ENCODE results near the gene KANSL1.
"Not testable (repeated sequence)": the region's sequence is repeated elsewhere in the genome, so short reads cannot be mapped to it uniquely, and the experiment has no call there.

The KANSL1 gene

GRCh38 chr17:46020023-46020761, 173.0 kb downstream of the KANSL1 start:
- DNase-seq (ENCODE audit: low spot score): no peak

GRCh38 chr17:46019408-46019925, 173.8 kb downstream of the KANSL1 start:
- not testable (repeated sequence) for DNase-seq (ENCODE audit: low spot score)

- no peak for DNase-seq (ENCODE audit: low spot score)
These were observed 179.6 kb downstream of the KANSL1 start for GRCh38 chr17:46013502-46014165.

GRCh38 chr17:46013127-46013501, 180.1 kb downstream of the KANSL1 start:
- DNase-seq (ENCODE audit: low spot score): no peak

- DNase-seq (ENCODE audit: low spot score): no peak
These were observed 180.6 kb downstream of the KANSL1 start for GRCh38 chr17:46012506-46013079.

DNA sequence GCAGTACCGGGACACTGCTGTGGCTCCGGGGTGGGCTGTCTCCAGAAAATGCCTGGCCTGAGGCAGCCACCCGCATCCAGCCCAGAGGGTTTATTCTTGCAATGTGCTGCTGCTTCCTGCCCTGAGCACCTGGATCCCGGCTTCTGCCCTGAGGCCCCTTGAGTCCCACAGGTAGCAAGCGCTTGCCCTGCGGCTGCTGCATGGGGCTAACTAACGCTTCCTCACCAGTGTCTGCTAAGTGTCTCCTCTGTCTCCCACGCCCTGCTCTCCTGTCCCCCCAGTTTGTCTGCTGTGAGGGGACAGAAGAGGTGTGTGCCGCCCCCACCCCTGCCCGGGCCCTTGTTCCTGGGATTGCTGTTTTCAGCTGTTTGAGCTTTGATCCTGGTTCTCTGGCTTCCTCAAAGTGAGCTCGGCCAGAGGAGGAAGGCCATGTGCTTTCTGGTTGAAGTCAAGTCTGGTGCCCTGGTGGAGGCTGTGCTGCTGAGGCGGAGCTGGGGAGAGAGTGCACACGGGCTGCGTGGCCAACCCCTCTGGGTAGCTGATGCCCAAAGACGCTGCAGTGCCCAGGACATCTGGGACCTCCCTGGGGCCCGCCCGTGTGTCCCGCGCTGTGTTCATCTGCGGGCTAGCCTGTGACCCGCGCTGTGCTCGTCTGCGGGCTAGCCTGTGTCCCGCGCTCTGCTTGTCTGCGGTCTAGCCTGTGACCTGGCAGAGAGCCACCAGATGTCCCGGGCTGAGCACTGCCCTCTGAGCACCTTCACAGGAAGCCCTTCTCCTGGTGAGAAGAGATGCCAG, 181.3 kb downstream of the KANSL1 start:
- DNase-seq (ENCODE audit: low spot score): no peak

DNA sequence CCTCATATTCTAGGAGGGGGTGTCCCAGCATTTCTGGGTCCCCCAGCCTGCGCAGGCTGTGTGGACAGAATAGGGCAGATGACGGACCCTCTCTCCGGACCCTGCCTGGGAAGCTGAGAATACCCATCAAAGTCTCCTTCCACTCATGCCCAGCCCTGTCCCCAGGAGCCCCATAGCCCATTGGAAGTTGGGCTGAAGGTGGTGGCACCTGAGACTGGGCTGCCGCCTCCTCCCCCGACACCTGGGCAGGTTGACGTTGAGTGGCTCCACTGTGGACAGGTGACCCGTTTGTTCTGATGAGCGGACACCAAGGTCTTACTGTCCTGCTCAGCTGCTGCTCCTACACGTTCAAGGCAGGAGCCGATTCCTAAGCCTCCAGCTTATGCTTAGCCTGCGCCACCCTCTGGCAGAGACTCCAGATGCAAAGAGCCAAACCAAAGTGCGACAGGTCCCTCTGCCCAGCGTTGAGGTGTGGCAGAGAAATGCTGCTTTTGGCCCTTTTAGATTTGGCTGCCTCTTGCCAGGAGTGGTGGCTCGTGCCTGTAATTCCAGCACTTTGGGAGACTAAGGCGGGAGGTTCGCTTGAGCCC, 182.5 kb downstream of the KANSL1 start:
- no peak for DNase-seq (ENCODE audit: low spot score)

- no peak for DNase-seq (ENCODE audit: low spot score)
These were observed 183.3 kb downstream of the KANSL1 start for GRCh38 chr17:46009681-46010596.

DNA sequence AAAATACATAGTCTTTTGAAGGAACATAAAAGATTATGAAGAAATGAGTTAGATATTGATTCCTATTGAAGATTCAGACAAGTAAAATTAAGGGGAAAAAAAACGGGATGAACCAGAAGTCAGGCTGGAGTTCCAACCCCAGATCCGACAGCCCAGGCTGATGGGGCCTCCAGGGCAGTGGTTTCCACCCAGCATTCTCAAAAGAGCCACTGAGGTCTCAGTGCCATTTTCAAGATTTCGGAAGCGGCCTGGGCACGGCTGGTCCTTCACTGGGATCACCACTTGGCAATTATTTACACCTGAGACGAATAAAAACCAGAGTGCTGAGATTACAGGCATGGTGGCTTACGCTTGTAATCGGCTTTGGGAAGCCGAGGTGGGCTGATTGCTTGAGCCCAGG, 184.6 kb downstream of the KANSL1 start:
- DNase-seq (ENCODE audit: low spot score): no peak

- DNase-seq (ENCODE audit: low spot score): no peak
These were observed 185.7 kb downstream of the KANSL1 start for GRCh38 chr17:46007461-46007965.

- not testable (repeated sequence) for DNase-seq (ENCODE audit: low spot score)
These were observed 187.1 kb downstream of the KANSL1 start for GRCh38 chr17:46006082-46006481.

GRCh38 chr17:46003907-46004748, 189.1 kb downstream of the KANSL1 start:
- no peak for DNase-seq (ENCODE audit: low spot score)

- no peak for DNase-seq (ENCODE audit: low spot score)
These were observed 190.3 kb downstream of the KANSL1 start for GRCh38 chr17:46002973-46003316.

DNA sequence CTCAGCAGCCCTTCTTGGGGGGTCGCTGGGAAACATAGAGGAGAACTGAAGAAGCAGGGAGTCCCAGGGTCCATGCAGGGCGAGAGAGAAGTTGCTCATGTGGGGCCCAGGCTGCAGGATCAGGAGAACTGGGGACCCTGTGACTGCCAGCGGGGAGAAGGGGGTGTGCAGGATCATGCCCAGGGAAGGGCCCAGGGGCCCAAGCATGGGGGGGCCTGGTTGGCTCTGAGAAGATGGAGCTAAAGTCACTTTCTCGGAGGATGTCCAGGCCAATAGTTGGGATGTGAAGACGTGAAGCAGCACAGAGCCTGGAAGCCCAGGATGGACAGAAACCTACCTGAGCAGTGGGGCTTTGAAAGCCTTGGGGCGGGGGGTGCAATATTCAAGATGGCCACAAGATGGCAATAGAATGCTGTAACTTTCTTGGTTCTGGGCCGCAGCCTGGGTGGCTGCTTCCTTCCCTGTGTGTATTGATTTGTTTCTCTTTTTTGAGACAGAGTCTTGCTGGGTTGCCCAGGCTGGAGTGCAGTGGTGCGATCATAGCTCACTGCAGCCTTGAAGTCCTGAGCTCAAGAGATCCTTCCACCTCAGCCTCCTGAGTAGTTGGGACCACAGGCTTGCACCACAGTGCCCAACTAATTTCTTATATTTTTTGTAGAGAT, 190.8 kb downstream of the KANSL1 start:
- peak; percentile 59 for DNase-seq (ENCODE audit: low spot score)

GRCh38 chr17:46001390-46002310, 191.6 kb downstream of the KANSL1 start:
- DNase-seq (ENCODE audit: low spot score): no peak

DNA sequence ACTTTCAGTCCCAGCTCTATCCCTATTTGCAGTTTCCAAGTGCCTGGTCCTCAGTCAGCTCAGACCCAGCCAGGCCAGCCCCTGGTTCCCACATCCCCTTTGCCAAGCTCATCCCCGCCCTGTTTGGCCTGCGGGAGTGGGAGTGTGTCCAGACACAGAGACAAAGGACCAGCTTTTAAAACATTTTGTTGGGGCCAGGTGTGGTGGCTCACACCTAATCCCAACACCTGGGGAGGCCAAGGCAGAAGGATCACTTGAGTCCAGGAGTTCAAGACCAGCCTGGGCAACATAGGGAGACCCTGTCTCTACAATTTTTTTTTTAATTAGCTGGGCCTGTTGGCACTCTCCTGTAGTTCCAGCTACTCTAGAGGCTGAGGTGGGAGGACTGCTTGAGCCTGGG, 192.5 kb downstream of the KANSL1 start:
- no peak for DNase-seq (ENCODE audit: low spot score)

DNA sequence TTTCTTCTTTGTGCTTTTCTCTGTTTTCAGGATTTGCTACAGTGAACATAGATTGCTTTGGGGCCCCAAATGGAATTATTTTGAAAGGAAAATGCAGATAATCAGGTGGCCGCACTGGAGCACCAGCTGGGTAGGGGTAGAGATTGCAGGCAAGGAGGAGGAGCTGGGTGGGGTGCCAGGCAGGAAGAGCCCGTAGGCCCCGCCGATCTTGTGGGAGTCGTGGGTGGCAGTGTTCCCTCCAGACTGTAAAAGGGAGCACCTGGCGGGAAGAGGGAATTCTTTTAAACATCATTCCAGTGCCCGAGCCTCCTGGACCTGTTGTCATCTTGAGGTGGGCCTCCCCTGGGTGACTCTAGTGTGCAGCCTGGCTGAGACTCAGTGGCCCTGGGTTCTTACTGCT, 192.9 kb downstream of the KANSL1 start:
- DNase-seq (ENCODE audit: low spot score): no peak

GRCh38 chr17:45999900-46000290, 193.3 kb downstream of the KANSL1 start:
- no peak for DNase-seq (ENCODE audit: low spot score)

All from SW480 (cell line).